ENCODE measurements around the gene B9D2. TPM values are rescaled to one million over a fixed set of nuclear protein-coding genes. Genes with fewer than 3 reads are reported as not detected.

Gene B9D2
- total and polyA plus RNA-seq, 9 donors: 0.83 to 7.2 (median 4.7) TPM

DNA sequence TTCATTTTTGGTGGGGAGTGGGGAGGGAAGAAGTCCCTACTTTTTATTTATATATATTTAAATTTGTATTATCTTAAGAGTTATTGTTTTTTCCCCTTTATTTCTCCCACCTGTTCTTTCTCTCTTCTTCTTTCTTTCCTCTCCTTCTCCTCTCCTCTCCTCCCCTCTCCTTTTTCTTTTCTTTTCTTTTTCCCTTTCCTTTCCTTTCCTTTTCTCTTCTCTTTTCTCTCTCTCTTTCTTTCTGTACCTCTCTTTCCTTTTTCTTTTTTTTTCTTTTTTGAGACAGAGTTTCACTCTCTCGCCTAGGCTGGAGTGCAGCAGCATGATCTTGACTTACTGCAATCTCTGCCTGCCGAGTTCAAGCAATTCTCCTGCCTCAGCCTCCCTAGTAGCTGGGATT, 35.6 kb upstream of the B9D2 start:
- no peak overlapping the region for H3K4me3 ChIP-seq
- H3K36me3 ChIP-seq: no peaks in the 10 kb centered on the region
- no peak for DNase-seq
- intact Hi-C loops (cut with DNase I): no loop called here
- WGBS, 3 donors: 82 to 89% (median 85%) methylated on average over 2 of the region's 2 CpGs
- no peak overlapping the region for H3K27ac ChIP-seq
- TF ChIP-seq, protein P1, sequence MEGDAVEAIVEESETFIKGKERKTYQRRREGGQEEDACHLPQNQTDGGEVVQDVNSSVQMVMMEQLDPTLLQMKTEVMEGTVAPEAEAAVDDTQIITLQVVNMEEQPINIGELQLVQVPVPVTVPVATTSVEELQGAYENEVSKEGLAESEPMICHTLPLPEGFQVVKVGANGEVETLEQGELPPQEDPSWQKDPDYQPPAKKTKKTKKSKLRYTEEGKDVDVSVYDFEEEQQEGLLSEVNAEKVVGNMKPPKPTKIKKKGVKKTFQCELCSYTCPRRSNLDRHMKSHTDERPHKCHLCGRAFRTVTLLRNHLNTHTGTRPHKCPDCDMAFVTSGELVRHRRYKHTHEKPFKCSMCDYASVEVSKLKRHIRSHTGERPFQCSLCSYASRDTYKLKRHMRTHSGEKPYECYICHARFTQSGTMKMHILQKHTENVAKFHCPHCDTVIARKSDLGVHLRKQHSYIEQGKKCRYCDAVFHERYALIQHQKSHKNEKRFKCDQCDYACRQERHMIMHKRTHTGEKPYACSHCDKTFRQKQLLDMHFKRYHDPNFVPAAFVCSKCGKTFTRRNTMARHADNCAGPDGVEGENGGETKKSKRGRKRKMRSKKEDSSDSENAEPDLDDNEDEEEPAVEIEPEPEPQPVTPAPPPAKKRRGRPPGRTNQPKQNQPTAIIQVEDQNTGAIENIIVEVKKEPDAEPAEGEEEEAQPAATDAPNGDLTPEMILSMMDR (IDR thresholded peaks at IDR 0.05): no peak
- TF ChIP-seq POLR2A (IDR thresholded peaks at IDR 0.05): no peak
- H3K9me3 ChIP-seq: no peaks in the 10 kb centered on the region
- H3K4me1 ChIP-seq (ENCODE audit: insufficient read depth): peaks cover 5% of the 10 kb centered on the region
- no peaks in the 10 kb centered on the region for H3K27me3 ChIP-seq

DNA sequence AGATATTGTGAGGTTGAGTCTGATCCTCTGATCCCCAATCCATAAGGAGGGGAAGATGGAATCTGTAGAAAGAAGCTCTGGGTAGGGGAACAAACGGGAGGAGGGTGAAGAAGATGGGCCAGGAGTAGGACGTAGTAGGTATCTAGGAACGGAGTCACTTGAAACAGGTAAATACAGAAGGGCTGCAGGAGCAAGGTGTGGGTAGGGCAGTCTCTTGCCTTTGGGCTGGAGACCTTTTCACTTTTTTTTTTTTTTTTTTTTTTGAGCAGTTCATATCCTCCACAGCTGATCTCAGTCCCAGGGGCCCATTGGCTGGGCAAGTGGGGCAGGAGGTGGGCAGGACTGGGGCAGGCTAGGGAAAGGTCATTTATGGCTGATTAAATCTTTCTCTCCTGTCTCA, 35.1 kb upstream of the B9D2 start:
- Histone ChIP-seq H3K36me3 (no peaks in the 10 kb centered on the region), H3K4me3 (no peak overlapping the region), H3K4me1 (ENCODE audit: insufficient read depth) (peaks cover 5% of the 10 kb centered on the region), H3K9me3 (no peaks in the 10 kb centered on the region), H3K27me3 (no peaks in the 10 kb centered on the region), H3K27ac (no peak overlapping the region)
- intact Hi-C loops (cut with DNase I): no loop called here
- 78 to 79% (median 78%) methylated on average over 3 of the region's 3 CpGs for WGBS, 3 donors
- no peak for DNase-seq
- TF ChIP-seq POLR2A (IDR thresholded peaks at IDR 0.05) (no peak), EP300 (IDR thresholded peaks at IDR 0.05) (no peak)
- TF ChIP-seq, protein P1 (IDR thresholded peaks at IDR 0.05): no peak

- Histone ChIP-seq H3K4me1 (ENCODE audit: insufficient read depth) (peaks cover 5% of the 10 kb centered on the region), H3K9me3 (no peaks in the 10 kb centered on the region), H3K36me3 (no peaks in the 10 kb centered on the region), H3K27me3 (no peaks in the 10 kb centered on the region), H3K4me3 (peak overlapping the region; percentile 98), H3K27ac (no peak overlapping the region)
- WGBS, 3 donors: 24 to 44% (median 26%) methylated on average over 3 of the region's 3 CpGs
- intact Hi-C loops (cut with DNase I): no loop called here
- no peak for DNase-seq
- TF ChIP-seq, protein P1 (IDR thresholded peaks at IDR 0.05): no peak
- TF ChIP-seq POLR2A (IDR thresholded peaks at IDR 0.05) (no peak), EP300 (IDR thresholded peaks at IDR 0.05) (no peak)
Observed at GRCh38 chr19:41398598-41398997, 34.6 kb upstream of the B9D2 start.

GRCh38 chr19:41398050-41398418, 34.1 kb upstream of the B9D2 start:
- Histone ChIP-seq H3K4me1 (ENCODE audit: insufficient read depth) (peaks cover 5% of the 10 kb centered on the region), H3K27me3 (no peaks in the 10 kb centered on the region), H3K4me3 (peak overlapping the region; percentile 98), H3K27ac (peak overlapping the region; percentile 1 to 84), H3K9me3 (no peaks in the 10 kb centered on the region), H3K36me3 (no peaks in the 10 kb centered on the region)
- no peak for DNase-seq
- intact Hi-C loops (cut with DNase I): no loop called here
- TF ChIP-seq EP300 (IDR thresholded peaks at IDR 0.05) (no peak), POLR2A (IDR thresholded peaks at IDR 0.05) (no peak)
- TF ChIP-seq, protein P1 (IDR thresholded peaks at IDR 0.05): no peak
- 0 to 1% (median 0%) methylated on average over 5 of the region's 5 CpGs for WGBS, 3 donors

All from ovary (tissue), 9 donors.